Urinary bladder (tissue), 4 donors: ENCODE measurements around the gene CCDC117. TPM values are rescaled to one million over a fixed set of nuclear protein-coding genes. Genes with fewer than 3 reads are reported as not detected.
A peak's percentile ranks its signal among the peaks of the same experiment; 100 is the strongest.
"Not testable (repeated sequence)": the region's sequence is repeated elsewhere in the genome, so short reads cannot be mapped to it uniquely, and the experiment has no call there.

Experiments
- DNase-seq: peaks from one replicate; pipeline ENCODE4 v3.0.0-alpha.2; 2015; ENCODE audit errors: extremely low spot score
- H3K27ac ChIP-seq: one replicate; pipeline ENCODE4 v1.5.1; 2013; ENCODE audit warnings: low read depth, mild to moderate bottlenecking, moderate library complexity
- H3K36me3 ChIP-seq: one replicate; pipeline ENCODE4 v1.6.1; 2013; ENCODE audit warnings: mild to moderate bottlenecking, moderate library complexity; ENCODE audit not compliant: insufficient read depth
- H3K4me1 ChIP-seq: one replicate; pipeline ENCODE4 v1.6.1; 2013; ENCODE audit warnings: mild to moderate bottlenecking, moderate library complexity; ENCODE audit not compliant: insufficient read depth
- H3K4me3 ChIP-seq: one replicate; pipeline ENCODE4 v1.5.1; 2013; ENCODE audit warnings: low read depth, low read length
- WGBS: extraction: QIAGEN DNeasy Blood & Tissue Kit; methylation state at CpG from one replicate; pipeline ENCODE4 v1.1.7; 2013; 5-methylcytosine and 5-hydroxymethylcytosine counted together
- polyA plus RNA-seq: library from polyadenylated mRNA; stranded (reverse); fragments of 200-250 nt; gene quantifications from one replicate; pipeline ENCODE4 v1.2.3, GENCODE V29; 2013
- total RNA-seq: library from RNA; depleted of rRNA; stranded (reverse); fragments of >200 nt; gene quantifications from one replicate; pipeline ENCODE4 v1.2.3, GENCODE V29; 2014
- donor health status: healthy with polysubstance abuse.
- donor health status: healthy.

The CCDC117 gene, protein sequence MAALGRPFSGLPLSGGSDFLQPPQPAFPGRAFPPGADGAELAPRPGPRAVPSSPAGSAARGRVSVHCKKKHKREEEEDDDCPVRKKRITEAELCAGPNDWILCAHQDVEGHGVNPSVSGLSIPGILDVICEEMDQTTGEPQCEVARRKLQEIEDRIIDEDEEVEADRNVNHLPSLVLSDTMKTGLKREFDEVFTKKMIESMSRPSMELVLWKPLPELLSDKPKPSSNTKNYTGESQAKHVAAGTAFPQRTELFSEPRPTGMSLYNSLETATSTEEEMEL
- total RNA-seq (33.0 TPM), polyA plus RNA-seq (13.5 TPM)

DNA sequence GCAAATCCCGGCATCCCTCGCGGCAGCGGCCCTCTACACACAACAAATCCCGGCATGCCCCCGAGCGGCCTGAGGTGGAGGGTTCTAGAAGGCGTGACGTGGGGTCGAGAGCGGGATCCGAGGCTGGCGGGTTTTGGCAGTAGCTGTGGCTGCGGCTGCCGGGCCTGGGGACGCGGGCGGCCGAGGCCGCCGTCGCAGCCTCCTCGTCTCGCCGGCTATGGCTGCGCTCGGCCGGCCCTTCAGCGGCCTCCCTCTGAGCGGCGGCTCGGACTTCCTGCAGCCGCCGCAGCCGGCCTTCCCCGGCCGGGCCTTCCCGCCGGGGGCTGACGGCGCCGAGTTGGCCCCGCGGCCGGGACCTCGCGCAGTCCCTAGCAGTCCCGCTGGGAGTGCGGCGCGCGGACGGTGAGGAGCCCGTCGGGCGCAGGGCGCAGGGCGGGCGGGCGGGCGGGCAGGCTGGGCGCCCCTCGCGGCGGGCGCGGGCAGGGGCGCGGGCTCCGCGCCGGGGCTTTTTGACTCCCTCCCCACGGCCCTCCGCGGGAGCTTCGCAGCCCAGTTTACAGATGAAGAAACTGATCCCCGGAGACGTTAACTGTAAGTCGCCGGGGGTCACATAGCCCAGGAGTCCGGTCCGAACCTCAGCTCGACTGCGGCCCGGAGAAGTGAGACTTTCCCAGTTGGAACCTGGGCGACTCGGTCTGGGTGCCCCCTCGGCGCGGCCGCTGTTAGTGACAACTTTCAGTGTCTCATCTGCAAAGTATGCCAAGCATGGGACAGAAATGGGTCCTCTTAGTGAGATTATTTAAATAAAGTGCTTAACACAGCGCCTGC lies at the start of gene CCDC117:
Gene CCDC117, plus strand, starts transcription at position 63 of the 828 bp plus-strand sequence. Its CDS starts 155 bp downstream, at position 218.
- no peaks in the 10 kb centered on the region for H3K36me3 ChIP-seq
- under 1% methylated on average over 92 of the region's 92 CpGs for WGBS

DNA sequence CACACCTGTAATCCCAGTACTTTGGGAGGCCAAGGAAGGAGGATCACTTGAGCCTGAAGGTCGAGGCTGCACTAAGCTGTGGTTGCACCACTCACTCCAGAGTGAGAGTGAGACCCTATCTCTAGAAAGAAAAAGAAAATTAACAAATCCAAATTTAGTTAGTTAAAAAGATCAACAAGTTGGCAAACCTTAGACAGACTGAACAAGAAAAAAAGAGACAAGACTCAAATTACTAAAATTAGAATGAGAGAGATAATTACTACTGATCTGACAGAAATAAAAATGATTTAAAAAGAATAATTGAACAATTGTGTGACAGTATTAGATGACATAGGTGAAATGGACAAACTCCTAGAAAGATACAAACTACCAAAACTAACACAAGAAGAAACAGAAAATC lies 44.5 kb upstream of the CCDC117 start:
- Histone ChIP-seq H3K4me1 (no peaks in the 10 kb centered on the region), H3K27ac (no peak overlapping the region), H3K36me3 (no peaks in the 10 kb centered on the region), H3K4me3 (no peak overlapping the region)
- no peak for DNase-seq
- WGBS, result 95% methylated on average over 1 of the region's 1 CpG

More for the DNA sequence above, at the start of gene CCDC117:
- Histone ChIP-seq H3K4me3 (peak within 1 kb of the TSS; percentile 91), H3K27ac (peak within 1 kb of the TSS; percentile 93), H3K4me1 (no peaks in the 10 kb centered on the region)
- DNase-seq, result peak; percentile 92

DNA sequence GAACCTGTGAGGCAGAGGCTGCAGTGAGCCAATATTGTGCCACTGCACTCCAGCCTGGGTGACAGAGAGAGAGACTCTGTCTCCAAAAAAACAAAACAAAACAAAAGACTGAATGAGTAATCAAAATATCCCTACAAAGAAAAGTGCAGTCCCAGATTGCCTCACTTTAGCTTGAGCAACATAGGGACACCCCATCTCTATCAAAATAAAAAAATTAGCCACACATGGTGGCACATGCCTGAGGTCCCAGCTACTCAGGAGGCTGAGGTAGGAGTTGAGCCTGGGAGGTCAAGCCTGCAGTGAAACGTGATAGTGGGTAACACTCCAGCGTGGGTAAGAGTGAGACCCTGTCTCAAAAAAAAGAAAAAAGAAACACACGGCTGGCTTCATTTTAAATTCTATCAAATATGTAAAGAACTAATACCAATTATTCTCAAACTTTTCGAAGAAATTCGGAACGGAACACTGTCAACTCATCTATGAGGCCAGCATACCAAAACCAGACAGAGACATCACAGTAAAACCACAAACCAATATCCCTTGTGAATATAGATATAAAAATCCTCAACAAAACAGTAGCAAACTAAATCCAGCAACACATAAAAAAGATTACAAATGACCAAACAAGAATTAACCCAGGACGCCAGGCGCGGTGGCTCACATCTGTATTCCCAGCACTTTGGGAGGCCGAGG lies 43.7 kb upstream of the CCDC117 start:
- H3K4me3 ChIP-seq, result no peak overlapping the region
- H3K36me3 ChIP-seq, result no peaks in the 10 kb centered on the region
- 96% methylated on average over 10 of the region's 10 CpGs for WGBS
- DNase-seq, result no peak
- no peaks in the 10 kb centered on the region for H3K4me1 ChIP-seq
- H3K27ac ChIP-seq, result no peak overlapping the region

DNA sequence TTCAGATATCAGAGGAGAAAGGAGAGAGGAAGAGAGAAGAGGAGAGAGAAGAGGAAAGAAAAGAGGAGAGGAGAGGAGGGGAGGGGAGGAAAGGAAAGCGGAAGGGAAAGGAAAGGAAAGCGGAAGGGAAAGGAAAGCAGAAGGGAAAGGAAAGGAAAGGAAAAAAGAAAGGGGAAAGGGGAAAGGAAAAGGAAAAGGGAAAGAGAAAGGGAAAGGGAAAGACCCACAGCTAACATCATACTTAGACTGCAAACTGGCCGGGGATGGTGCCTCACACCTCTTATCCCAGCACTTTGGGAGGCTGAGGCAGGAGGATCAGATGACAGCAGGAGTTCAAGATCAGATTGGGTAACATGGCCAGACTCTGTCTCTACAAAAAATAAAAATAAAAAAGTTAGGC lies 42.3 kb upstream of the CCDC117 start:
- Histone ChIP-seq H3K36me3 (no peaks in the 10 kb centered on the region), H3K4me3 (no peak overlapping the region), H3K27ac (no peak overlapping the region), H3K4me1 (no peaks in the 10 kb centered on the region)
- WGBS, result 88% methylated on average over 3 of the region's 3 CpGs
- DNase-seq, result no peak

DNA sequence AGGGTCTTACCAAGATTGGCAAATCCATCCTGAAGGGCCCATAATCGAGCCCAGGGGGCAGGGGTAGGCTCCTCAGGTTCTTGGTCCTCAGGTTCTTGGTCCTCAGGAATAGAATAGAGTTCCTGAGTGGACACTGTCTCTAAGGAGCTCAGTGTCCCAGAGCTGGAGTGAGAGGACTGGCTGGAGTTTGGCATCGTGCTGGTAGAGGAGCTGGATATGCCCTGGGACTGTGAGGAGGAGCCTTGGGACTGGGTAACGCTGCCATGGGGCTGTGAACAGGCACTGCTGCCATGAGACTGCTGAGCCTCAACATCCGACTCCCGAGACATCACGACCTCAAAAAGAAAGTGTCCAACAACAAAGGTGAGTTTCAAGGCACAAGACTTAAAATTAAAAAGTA lies 38.1 kb upstream of the CCDC117 start:
- Histone ChIP-seq H3K4me1 (no peaks in the 10 kb centered on the region), H3K4me3 (no peak overlapping the region), H3K27ac (no peak overlapping the region), H3K36me3 (no peaks in the 10 kb centered on the region)
- 93% methylated on average over 6 of the region's 6 CpGs for WGBS
- no peak for DNase-seq

DNA sequence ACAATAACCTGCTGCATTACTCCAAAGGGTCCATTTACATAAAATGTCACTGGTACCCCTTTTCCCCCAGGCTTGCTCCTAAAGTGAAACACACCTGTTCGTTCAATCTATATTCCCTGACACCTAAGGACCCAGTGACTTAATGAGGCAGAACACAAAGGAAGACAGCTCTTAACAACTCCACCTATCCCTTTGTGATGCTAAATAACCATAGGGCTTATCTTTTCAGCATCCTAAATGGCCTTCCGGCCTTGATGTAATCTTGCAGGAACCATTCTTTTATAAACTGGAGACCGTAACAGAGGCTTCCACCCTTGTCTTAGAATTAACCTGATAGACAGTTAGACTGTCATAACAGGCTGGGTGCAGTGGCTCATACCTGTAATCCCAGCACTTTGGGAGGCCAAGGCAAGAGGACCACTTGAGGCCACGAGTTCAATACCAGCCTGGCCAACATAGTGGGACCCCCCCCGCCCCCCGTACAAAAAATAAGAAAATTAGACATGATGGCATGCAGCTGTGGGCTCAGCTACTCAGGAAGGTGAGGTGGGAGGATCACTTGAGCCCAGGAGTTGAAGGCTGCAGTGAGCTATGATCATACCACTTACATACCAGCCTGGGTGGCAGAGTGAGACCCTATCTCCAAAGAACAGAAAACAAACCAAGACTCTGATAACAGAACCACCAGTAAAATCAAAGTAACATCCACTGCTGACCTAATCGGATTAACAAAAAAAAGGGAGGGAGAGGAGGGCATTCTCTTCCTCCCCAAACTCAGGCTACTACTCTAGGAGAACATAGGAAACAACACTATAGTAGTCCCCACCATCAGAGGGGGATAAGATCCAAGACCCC lies 36.0 kb upstream of the CCDC117 start:
- H3K36me3 ChIP-seq, result no peaks in the 10 kb centered on the region
- no peak overlapping the region for H3K4me3 ChIP-seq
- no peak for DNase-seq
- H3K4me1 ChIP-seq, result no peaks in the 10 kb centered on the region
- no peak overlapping the region for H3K27ac ChIP-seq
- WGBS, result 79% methylated on average over 7 of the region's 7 CpGs

DNA sequence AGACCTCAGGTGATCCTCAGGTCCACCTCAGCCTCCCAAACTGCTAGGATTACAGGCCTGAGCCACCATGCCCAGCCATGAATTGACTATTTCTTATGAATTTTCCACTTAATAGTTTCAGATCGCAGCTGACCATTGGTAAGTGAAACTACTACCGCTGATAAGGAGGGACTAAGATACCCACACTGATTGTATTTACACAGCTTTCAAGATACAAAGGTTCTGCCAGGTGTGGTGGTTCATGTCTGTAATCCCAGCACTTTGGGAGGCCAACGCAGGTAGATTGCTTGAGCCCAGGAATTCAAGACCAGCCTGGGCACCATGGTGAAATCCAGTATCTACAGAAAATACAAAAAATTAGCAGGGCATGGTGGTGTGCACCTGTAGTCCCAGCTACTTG lies 34.8 kb upstream of the CCDC117 start:
- Histone ChIP-seq H3K4me1 (no peaks in the 10 kb centered on the region), H3K27ac (no peak overlapping the region), H3K36me3 (no peaks in the 10 kb centered on the region), H3K4me3 (no peak overlapping the region)
- DNase-seq, result no peak
- 98% methylated on average over 3 of the region's 3 CpGs for WGBS

DNA sequence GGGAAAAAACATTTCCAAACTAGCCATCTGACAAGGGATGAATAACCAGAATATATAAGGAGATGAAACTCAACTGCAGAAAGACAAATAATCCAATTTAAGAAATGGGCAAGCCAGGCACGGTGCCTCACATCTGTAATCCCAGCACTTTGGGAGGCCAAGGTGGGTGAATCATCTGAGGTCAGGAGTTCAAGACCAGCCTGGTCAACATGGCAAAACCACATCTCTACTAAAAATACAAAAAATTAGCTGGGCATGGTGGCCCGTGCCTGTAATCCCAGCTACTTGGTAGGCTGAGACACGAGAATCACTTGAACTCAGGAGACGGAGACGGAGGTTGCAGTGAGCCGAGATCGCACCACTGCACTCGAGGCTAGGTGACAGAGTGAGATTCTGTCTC lies 33.6 kb upstream of the CCDC117 start:
- H3K36me3 ChIP-seq, H3K4me1 ChIP-seq, H3K4me3 ChIP-seq, DNase-seq, H3K27ac ChIP-seq: not testable (repeated sequence)
- 91% methylated on average over 8 of the region's 8 CpGs for WGBS

DNA sequence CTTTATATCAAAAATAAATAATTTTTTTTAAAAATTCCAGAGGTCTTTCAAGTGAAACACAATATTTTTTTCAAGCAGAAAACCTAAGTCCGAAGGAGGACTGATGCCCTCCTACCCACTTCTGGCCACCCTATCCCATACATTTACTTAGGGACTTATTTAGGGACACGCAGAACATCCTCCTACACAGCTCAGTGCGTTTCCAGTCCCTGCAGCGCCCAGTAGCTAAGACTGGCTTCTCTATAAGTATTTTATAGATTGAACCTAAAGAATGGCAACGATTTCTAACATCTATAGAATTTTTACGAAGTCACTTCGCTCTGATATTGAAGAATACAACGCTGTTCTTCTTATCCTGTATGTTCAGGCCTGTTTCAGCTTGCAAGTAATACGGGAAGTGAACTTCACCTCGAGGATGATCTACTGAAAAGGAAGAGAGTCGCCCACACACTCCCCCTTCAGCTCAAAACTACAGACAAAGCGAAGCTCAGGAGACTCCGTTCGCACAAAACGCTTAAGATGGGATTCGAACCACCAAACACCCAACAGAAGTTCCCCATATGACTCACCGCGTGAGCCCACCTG lies 31.2 kb upstream of the CCDC117 start:
- Histone ChIP-seq H3K4me1 (no peaks in the 10 kb centered on the region), H3K4me3 (peak overlapping the region; percentile 26), H3K36me3 (peaks cover 3% of the 10 kb centered on the region), H3K27ac (no peak overlapping the region)
- 6% methylated on average over 18 of the region's 18 CpGs for WGBS
- DNase-seq, result no peak

DNA sequence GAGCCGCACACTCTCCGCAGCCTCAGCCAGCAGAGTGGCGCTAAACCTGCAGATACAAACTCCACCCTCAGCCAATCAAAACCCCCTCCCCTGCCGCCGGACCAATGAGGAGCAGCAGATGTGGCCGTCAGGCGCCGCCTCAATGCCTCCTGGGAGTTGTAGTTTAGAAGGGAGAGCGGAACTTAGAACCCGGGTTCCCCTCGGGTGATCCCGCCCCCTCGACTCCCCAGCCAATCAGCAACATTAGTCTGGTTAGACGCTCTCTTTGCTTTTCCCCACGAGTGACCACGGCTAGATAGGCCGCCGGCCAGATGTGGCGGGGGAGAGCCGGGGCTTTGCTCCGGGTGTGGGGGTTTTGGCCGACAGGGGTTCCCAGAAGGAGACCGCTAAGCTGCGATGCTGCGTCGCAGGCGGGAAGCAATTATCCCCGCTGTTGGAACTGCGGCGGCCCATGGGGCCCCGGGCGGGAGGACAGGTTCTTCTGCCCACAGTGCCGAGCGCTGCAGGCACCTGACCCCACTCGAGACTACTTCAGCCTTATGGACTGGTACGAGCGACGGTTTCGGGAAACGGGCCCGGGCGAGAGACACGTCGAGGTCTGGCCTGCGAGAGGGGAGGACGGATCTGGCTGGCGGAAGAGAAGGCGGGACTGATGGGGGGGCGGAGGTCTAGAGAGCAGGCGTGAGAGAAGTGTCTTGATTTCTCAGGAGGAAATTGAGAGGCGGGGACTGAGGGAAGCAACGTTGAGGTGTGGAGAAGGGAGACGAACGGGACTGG lies 30.5 kb upstream of the CCDC117 start, which contains the start of the genes CHEK2 and HSCB:
Gene CHEK2, minus strand, starts transcription at position 36 of the 777 bp plus-strand sequence. CDS start 7,099 bp downstream, outside the sequence.
Gene HSCB, plus strand, starts transcription at position 255 of the 777 bp plus-strand sequence. Its CDS starts 57 bp downstream, at position 312.
- DNase-seq, result peak; percentile 99
- WGBS, result under 1% methylated on average over 54 of the region's 54 CpGs
- Histone ChIP-seq H3K4me1 (no peaks in the 10 kb centered on the region), H3K27ac (peak within 1 kb of the TSS; percentile 98), H3K36me3 (peaks cover 3% of the 10 kb centered on the region), H3K4me3 (peak within 1 kb of the TSS; percentile 72)

DNA sequence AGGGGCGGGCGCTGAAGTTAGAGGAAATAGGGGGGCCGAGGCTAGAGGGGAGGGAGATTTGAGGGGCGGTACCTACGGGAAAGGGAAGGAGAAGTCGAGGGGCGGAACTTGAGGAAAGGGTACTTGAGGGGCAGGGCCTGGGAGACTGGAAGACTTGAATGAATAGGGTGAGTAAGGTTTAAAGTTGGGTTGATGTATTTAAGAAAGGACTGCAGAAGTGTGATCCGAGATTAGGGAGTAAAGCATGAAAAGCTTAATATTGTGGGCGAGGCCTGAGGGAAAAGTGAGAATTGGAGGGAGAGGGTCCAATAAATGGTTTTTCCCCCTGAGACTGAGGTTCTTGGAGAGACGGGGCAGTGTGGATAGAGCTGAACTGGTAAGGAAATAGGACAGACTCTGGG lies 29.9 kb upstream of the CCDC117 start:
- Histone ChIP-seq H3K4me3 (peak overlapping the region; percentile 72), H3K36me3 (peaks cover 5% of the 10 kb centered on the region), H3K27ac (peak overlapping the region; percentile 98), H3K4me1 (no peaks in the 10 kb centered on the region)
- 2% methylated on average over 10 of the region's 10 CpGs for WGBS
- DNase-seq, result no peak

DNA sequence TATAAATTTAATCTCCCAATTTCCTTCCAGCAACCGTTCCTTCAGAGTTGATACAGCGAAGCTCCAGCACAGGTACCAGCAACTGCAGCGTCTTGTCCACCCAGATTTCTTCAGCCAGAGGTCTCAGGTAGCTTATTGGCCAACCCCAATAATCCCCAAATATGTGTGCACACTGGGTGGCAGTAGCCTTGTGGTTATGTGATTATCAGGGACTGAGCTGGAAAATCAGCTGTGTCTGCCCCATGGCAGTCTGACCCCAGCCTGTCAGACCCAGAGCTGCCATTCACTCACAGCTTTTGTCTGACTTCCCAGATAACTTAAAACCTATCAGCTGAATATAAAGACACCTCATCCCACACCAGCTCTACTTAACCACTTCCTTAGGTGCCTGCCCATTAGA lies 28.6 kb upstream of the CCDC117 start:
- 92% methylated on average over 3 of the region's 3 CpGs for WGBS
- DNase-seq, result no peak
- peaks cover 8% of the 10 kb centered on the region for H3K36me3 ChIP-seq

More for the DNA sequence above, 28.6 kb upstream of the CCDC117 start:
- Histone ChIP-seq H3K27ac (no peak overlapping the region), H3K4me3 (no peak overlapping the region), H3K4me1 (no peaks in the 10 kb centered on the region)
